ENCODE measurements around the gene CDH7.

DNA sequence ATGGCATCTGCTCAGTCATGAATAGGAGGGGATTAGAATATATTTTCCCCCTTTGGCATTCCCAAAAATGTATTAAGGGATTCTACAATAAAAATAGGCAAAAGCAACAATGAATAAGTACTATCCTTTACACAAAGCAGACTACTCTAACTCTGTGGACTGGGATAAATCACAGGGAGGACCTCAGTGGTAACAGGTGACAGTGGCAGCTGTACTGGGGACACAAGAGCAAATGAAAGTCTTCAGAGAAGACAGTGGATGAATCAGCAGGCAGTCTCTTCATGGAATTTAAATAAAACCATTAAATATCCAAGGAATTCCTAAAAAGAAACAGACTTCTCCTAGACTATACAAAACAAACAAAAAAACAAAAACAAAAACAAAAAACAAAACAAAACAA, 4.8 kb downstream of the CDH7 start:
- TF ChIP-seq, protein P1, sequence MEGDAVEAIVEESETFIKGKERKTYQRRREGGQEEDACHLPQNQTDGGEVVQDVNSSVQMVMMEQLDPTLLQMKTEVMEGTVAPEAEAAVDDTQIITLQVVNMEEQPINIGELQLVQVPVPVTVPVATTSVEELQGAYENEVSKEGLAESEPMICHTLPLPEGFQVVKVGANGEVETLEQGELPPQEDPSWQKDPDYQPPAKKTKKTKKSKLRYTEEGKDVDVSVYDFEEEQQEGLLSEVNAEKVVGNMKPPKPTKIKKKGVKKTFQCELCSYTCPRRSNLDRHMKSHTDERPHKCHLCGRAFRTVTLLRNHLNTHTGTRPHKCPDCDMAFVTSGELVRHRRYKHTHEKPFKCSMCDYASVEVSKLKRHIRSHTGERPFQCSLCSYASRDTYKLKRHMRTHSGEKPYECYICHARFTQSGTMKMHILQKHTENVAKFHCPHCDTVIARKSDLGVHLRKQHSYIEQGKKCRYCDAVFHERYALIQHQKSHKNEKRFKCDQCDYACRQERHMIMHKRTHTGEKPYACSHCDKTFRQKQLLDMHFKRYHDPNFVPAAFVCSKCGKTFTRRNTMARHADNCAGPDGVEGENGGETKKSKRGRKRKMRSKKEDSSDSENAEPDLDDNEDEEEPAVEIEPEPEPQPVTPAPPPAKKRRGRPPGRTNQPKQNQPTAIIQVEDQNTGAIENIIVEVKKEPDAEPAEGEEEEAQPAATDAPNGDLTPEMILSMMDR (IDR thresholded peaks at IDR 0.05): no peak
- no peak for TF ChIP-seq POLR2AphosphoS5 (IDR thresholded peaks at IDR 0.05)
